Suprapubic skin (tissue), 4 donors: Measurements from ENCODE around the gene CEP192. TPM values are rescaled to one million over a fixed set of nuclear protein-coding genes. Genes with fewer than 3 reads are reported as not detected.

Source experiments
- DNase-seq, 2 donors: peaks; one replicate each; pipeline ENCODE4 v3.0.0-alpha.2; 2019; ENCODE audit warnings: low spot score in 2 of 2
- H3K27ac ChIP-seq: fragments of 200-600 bp; sonication (generic); one replicate; pipeline ENCODE4 v1.5.1; 2019
- H3K27me3 ChIP-seq: fragments of 200-600 bp; sonication (generic); one replicate; pipeline ENCODE4 v1.5.1; 2019
- H3K36me3 ChIP-seq: fragments of 200-600 bp; sonication (generic); one replicate; pipeline ENCODE4 v1.5.1; 2019
- H3K4me1 ChIP-seq: fragments of 200-600 bp; sonication (generic); one replicate; pipeline ENCODE4 v1.5.1; 2019
- H3K4me3 ChIP-seq: fragments of 200-600 bp; sonication (generic); one replicate; pipeline ENCODE4 v1.5.1; 2019; ENCODE audit warnings: mild to moderate bottlenecking
- H3K9me3 ChIP-seq: fragments of 200-600 bp; sonication (generic); one replicate; pipeline ENCODE4 v1.5.1; 2019
- EP300 ChIP-seq: sonication (generic); formaldehyde crosslinking; IDR thresholded peaks from one replicate; pipeline ENCODE4 v1.6.1; 2017; ENCODE audit warnings: antibody characterized with exemption
- POLR2A ChIP-seq, 2 donors: fragments of 450-650 bp; IDR thresholded peaks; one replicate each; pipeline ENCODE4 v1.6.1; 2017; ENCODE audit warnings: antibody characterized with exemption in 2 of 2, mild to moderate bottlenecking in 2 of 2, moderate library complexity in 2 of 2
- POLR2AphosphoS5 ChIP-seq, 3 donors: sonication (generic); formaldehyde crosslinking; IDR thresholded peaks; one replicate each; pipeline ENCODE4 v1.6.1; 2017; ENCODE audit warnings: antibody characterized with exemption in 3 of 3
- WGBS: methylation state at CpG from one replicate; pipeline ENCODE4 v1.1.5; 2018; 5-methylcytosine and 5-hydroxymethylcytosine counted together
- total RNA-seq, 4 donors: library from RNA; depleted of rRNA; stranded (reverse); fragments of >200 nt; gene quantifications; one replicate each; pipeline ENCODE4 v1.1.0, GENCODE V29; 2016
- TF ChIP-seq, protein P1 (sequence below), 2 donors: fragments of 200-600 bp in 1 of 2; fragments of 450-650 bp in 1 of 2; sonication (generic) in 1 of 2; IDR thresholded peaks; one replicate each; pipeline ENCODE4 v1.5.1; 2016 to 2019; ENCODE audit warnings: antibody characterized with exemption in 2 of 2, mild to moderate bottlenecking in 1 of 2, moderate library complexity in 1 of 2

The CEP192 gene
- total RNA-seq, 4 donors from 2014 or later: 13.0 to 30.4 (median 18.8) TPM

DNA sequence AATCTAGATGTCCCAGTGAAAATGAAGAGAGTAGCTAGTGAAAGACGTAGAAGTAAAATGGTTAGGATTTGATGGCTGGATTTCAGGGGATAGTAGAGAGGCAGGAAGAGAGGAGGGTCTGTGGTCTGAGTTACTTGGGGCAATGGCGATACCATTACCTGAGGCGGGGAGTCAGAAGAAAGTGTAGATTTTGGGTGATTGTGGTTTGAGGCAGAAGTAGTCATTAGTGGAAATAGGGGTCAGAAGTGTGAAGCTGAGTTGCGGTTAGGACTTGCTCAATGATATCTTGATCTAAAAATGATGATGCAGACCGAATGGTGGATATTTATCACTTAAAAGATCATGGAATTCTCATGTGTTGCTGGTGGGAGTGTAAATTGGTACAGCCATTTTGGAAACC lies 41.0 kb downstream of the CEP192 start:
- Histone ChIP-seq H3K36me3 (peaks cover 52% of the 10 kb centered on the region), H3K4me1 (no peaks in the 10 kb centered on the region), H3K4me3 (no peak overlapping the region), H3K27me3 (no peaks in the 10 kb centered on the region), H3K27ac (no peak overlapping the region), H3K9me3 (no peaks in the 10 kb centered on the region)
- 77% methylated on average over 5 of the region's 5 CpGs for WGBS
- no peak for DNase-seq
- TF ChIP-seq POLR2A (IDR thresholded peaks at IDR 0.05) (no peak), POLR2AphosphoS5 (IDR thresholded peaks at IDR 0.05) (no peak), EP300 (no peak)
- TF ChIP-seq, protein P1, sequence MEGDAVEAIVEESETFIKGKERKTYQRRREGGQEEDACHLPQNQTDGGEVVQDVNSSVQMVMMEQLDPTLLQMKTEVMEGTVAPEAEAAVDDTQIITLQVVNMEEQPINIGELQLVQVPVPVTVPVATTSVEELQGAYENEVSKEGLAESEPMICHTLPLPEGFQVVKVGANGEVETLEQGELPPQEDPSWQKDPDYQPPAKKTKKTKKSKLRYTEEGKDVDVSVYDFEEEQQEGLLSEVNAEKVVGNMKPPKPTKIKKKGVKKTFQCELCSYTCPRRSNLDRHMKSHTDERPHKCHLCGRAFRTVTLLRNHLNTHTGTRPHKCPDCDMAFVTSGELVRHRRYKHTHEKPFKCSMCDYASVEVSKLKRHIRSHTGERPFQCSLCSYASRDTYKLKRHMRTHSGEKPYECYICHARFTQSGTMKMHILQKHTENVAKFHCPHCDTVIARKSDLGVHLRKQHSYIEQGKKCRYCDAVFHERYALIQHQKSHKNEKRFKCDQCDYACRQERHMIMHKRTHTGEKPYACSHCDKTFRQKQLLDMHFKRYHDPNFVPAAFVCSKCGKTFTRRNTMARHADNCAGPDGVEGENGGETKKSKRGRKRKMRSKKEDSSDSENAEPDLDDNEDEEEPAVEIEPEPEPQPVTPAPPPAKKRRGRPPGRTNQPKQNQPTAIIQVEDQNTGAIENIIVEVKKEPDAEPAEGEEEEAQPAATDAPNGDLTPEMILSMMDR (IDR thresholded peaks at IDR 0.05): no peak

DNA sequence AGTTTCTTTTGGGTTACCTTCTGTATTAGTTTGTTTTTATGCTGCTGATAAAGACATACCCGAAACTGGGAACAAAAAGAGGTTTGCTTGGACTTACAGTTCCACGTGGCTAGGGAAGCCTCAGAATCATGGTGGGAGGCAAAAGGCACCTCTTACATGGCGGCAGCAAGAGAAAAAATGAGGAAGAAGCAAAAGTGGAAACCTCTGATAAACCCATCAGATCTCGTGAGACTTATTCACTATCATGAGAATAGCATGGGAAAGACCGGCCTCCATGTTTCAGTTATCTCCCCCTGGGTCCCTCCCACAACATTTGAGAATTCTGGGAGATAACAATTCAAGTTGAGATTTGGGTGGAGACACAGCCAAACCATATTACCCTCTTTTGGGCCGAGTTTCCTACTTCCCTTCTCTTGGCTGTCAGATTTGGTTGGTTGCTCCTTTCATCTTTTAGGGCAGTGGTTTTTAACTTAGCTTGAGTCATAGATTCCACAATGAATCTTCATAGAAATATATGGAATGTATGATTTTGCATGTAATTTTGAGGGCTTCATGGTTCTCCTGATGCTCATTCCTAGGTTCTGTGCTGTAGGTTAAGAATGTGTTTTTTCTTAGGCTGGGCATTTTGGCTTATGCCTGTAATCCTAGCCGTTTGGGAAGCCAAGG lies 44.2 kb downstream of the CEP192 start:
- Histone ChIP-seq H3K9me3 (no peaks in the 10 kb centered on the region), H3K27ac (no peak overlapping the region), H3K27me3 (no peaks in the 10 kb centered on the region), H3K4me1 (no peaks in the 10 kb centered on the region), H3K36me3 (peaks cover 35% of the 10 kb centered on the region), H3K4me3 (no peak overlapping the region)
- no peak for DNase-seq
- 96% methylated on average over 7 of the region's 7 CpGs for WGBS
- TF ChIP-seq POLR2A (IDR thresholded peaks at IDR 0.05) (no peak), POLR2AphosphoS5 (IDR thresholded peaks at IDR 0.05) (no peak)

DNA sequence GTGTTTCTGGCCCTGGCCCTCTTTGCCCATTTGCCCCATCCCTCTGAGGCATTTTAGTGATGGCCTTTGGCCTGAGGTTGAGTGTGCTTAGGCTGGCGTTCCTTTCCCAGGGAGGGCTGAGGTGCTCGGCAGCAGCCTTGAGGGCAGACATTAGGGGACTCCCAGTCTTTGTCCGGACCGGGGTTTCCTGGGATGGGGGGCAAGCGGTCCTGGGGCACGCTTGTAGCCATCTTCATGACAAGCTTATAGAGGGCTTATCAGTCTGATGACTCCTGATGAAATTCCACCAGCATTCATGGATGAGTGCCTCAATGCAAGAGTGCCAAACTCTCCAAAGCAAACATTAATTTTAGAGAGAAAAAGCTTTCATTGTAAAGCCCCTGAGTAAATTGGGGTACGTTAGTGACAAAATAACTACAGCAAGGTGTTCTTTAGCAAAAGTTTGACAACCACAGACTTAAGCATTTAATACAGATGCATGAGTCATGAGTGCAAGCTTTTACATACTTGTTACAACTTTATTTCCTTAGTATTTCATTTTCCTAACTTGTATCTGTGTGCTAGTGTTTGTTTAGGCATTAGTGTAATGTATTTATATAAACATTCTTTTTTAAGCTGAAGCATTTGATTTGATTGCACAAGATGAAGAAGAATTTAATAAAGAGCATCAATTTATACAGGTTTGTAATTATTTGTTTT lies 45.6 kb downstream of the CEP192 start:
- no peak for DNase-seq
- WGBS: 86% methylated on average over 7 of the region's 7 CpGs
- TF ChIP-seq EP300: no peak
- TF ChIP-seq, protein P1 (IDR thresholded peaks at IDR 0.05): no peak
- no peak for TF ChIP-seq POLR2A (IDR thresholded peaks at IDR 0.05)
- no peak for TF ChIP-seq POLR2AphosphoS5 (IDR thresholded peaks at IDR 0.05)
- no peaks in the 10 kb centered on the region for H3K4me1 ChIP-seq
- no peaks in the 10 kb centered on the region for H3K27me3 ChIP-seq
- peaks cover 29% of the 10 kb centered on the region for H3K36me3 ChIP-seq
- H3K27ac ChIP-seq: no peak overlapping the region
- no peaks in the 10 kb centered on the region for H3K9me3 ChIP-seq
- no peak overlapping the region for H3K4me3 ChIP-seq

DNA sequence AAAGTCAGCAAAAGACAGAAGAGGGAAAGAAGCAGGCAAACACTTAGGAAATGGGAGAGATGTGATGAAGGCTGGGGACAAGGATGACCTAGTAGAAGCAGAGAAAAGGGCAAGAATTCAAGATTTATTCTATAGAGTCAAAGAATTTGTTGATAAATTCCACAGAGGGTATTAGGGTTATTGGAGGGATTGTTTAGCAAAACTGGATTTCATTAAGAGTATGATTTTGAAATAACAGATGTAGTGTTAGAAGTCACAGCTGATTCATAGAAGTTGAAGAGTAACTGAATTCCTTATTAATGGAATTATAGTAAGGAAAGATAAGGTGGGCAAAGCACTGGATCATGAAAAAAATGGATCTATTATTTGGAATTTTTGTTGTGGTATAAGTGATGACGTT lies 48.6 kb downstream of the CEP192 start:
- peaks cover 32% of the 10 kb centered on the region for H3K36me3 ChIP-seq
- H3K27me3 ChIP-seq: no peaks in the 10 kb centered on the region
- no peak for DNase-seq
- H3K9me3 ChIP-seq: no peaks in the 10 kb centered on the region
- TF ChIP-seq POLR2AphosphoS5 (IDR thresholded peaks at IDR 0.05) (no peak), EP300 (no peak), POLR2A (IDR thresholded peaks at IDR 0.05) (no peak)
- TF ChIP-seq, protein P1 (IDR thresholded peaks at IDR 0.05): no peak
- 78% methylated on average over 1 of the region's 1 CpG for WGBS
- no peaks in the 10 kb centered on the region for H3K4me1 ChIP-seq
- no peak overlapping the region for H3K4me3 ChIP-seq
- H3K27ac ChIP-seq: no peak overlapping the region

DNA sequence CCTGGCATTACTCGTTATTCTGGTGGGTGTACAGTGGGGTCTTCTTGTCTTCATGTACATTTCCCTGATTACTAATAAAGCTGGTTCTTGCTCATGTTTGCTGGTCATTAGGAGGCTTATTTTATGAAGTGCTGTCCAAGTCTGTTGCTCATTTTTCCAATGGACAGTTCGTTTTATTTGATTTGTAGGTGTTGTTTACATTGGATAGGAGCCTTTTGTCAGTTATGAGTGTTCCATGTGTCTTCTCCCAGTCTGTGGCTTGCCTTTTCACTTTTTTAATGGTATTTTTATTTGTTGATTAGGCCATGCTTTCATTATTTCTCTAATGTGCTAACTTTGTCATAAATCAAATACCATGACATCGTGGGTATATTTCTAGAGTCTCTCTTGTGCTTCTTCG lies 51.9 kb downstream of the CEP192 start:
- H3K4me1 ChIP-seq: no peaks in the 10 kb centered on the region
- 90% methylated on average over 4 of the region's 4 CpGs for WGBS

More for the DNA sequence above, 51.9 kb downstream of the CEP192 start:
- DNase-seq: no peak
- no peak overlapping the region for H3K27ac ChIP-seq
- no peaks in the 10 kb centered on the region for H3K27me3 ChIP-seq
- TF ChIP-seq EP300 (no peak), POLR2AphosphoS5 (IDR thresholded peaks at IDR 0.05) (no peak), POLR2A (IDR thresholded peaks at IDR 0.05) (no peak)
- TF ChIP-seq, protein P1 (IDR thresholded peaks at IDR 0.05): no peak
- peaks cover 36% of the 10 kb centered on the region for H3K36me3 ChIP-seq
- no peaks in the 10 kb centered on the region for H3K9me3 ChIP-seq
- no peak overlapping the region for H3K4me3 ChIP-seq
